WERI-Rb-1 (cell line): ENCODE measurements around the gene CCDC30.

Experiments used
- DNase-seq: peaks from one replicate; pipeline ENCODE4 v3.0.0-alpha.2; 2020
- H3K27ac ChIP-seq: fragments of 250-450 bp; sonication (Bioruptor Pico); 2 replicates; pipeline ENCODE4 v1.5.1; 2020; ENCODE audit warnings: mild to moderate bottlenecking, moderate library complexity
- H3K27me3 ChIP-seq: fragments of 250-450 bp; sonication (Bioruptor Pico); 2 replicates; pipeline ENCODE4 v1.5.1; 2021; ENCODE audit warnings: mild to moderate bottlenecking, low read depth, moderate library complexity; ENCODE audit not compliant: insufficient read depth, severe bottlenecking
- H3K36me3 ChIP-seq: fragments of 250-450 bp; sonication (Bioruptor Pico); 2 replicates; pipeline ENCODE4 v1.5.1; 2020; ENCODE audit warnings: mild to moderate bottlenecking, moderate library complexity
- H3K4me3 ChIP-seq: 2 replicates; pipeline ENCODE4 v1.5.1; 2011; ENCODE audit warnings: low read depth, mild to moderate bottlenecking, control low read depth, low read length
- H3K9me3 ChIP-seq: fragments of 250-450 bp; sonication (Bioruptor Pico); 2 replicates; pipeline ENCODE4 v1.5.1; 2021; ENCODE audit warnings: mild to moderate bottlenecking, moderate library complexity; ENCODE audit not compliant: severe bottlenecking
- CTCF ChIP-seq: IDR thresholded peaks from 2 replicates; pipeline ENCODE4 v1.5.1; 2011; ENCODE audit warnings: low read depth, mild to moderate bottlenecking, control low read depth, inconsistent platforms, low read length

The CCDC30 gene

DNA sequence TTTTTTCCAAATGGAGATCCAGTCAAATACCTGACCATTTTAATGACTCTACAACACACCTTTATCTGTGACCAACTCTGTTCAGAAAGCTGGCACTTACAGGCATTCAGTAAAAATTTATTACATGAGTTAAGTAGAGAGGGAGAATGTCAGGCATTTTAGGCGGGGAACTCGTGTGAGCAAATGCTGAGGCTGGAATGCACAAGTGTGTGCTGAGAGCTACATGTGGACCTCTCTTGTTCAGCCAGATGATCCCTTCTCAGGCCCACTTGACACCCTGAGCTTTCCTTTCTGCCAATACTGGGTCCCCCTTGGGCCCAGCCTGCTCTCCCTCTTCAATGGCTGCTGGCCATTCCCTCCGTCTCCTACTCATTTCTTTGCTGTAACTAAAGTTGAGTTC, 206.8 kb downstream of the CCDC30 start:
- no peak for DNase-seq
- TF ChIP-seq CTCF: no peak
- H3K36me3 ChIP-seq: peaks cover 64% of the 10 kb centered on the region
- no peak overlapping the region for H3K27ac ChIP-seq
- no peaks in the 10 kb centered on the region for H3K27me3 ChIP-seq
- H3K9me3 ChIP-seq: no peaks in the 10 kb centered on the region
- no peak overlapping the region for H3K4me3 ChIP-seq

- no peak for TF ChIP-seq CTCF
- Histone ChIP-seq H3K4me3 (no peak overlapping the region), H3K9me3 (no peaks in the 10 kb centered on the region), H3K36me3 (peaks cover 62% of the 10 kb centered on the region), H3K27ac (no peak overlapping the region), H3K27me3 (no peaks in the 10 kb centered on the region)
- DNase-seq: no peak
Measured at GRCh38 chr1:42670425-42670824, 207.3 kb downstream of the CCDC30 start.

DNA sequence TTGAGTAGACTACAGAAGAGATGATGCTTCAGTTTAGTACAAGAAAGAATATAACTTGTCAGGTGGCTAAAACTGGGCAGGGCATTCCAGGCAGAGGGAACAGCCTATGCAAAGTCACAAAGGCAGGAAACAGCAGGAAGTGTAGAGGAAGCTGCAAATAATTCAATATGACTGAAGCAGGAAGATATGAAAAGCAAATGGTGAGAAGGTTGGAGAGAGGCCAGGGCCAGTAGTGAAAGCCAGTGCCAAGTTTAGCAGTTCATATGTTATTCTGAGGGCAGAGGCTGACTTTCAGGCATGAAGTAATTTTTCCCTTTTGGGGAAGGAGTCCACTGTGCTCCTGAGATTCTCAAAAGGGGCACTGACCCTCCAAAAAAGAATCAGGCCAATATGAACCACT, 211.1 kb downstream of the CCDC30 start:
- no peak for DNase-seq
- peaks cover 36% of the 10 kb centered on the region for H3K36me3 ChIP-seq
- no peaks in the 10 kb centered on the region for H3K27me3 ChIP-seq
- H3K4me3 ChIP-seq: no peak overlapping the region
- H3K27ac ChIP-seq: no peak overlapping the region
- H3K9me3 ChIP-seq: no peaks in the 10 kb centered on the region
- no peak for TF ChIP-seq CTCF

DNA sequence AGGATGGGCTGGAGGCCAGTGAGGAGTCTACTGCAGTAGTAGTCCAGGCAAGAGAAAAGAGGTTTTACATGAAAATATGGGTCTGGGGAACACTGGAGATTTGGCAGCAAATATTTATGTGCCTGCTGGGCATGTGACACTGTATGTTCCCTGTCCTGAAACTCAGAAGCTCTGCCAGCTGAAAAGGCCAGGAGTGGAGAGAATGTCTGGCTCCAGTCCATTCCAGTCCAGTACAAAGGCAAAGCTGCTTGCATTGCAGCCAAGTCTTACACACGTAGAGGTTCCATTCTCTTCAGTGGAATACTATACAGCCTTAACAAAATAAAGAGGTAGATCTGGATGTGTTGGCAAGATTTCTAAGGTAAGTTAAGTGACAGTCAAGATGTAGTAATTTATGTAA, 211.6 kb downstream of the CCDC30 start:
- no peak for TF ChIP-seq CTCF
- Histone ChIP-seq H3K36me3 (peaks cover 32% of the 10 kb centered on the region), H3K27ac (no peak overlapping the region), H3K4me3 (no peak overlapping the region), H3K9me3 (no peaks in the 10 kb centered on the region), H3K27me3 (no peaks in the 10 kb centered on the region)
- no peak for DNase-seq

DNA sequence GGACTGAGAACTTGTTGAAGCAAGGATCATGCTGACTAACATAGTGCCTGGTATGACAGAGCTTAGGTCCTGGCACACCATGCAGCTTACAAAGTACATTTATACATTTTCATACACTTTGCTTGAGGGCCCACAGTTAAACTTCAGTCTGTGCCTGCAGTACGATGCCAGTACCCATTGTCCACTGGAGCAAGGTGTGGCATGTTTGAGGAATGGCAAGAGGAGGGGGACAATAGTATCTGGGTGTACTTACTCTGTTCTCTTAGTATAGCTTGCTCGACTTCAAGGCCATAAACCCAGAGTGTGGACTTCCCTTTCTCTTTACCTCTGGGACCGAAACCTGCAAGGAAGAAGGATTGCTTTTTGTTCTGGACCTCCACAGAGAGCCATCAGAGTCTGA, 212.4 kb downstream of the CCDC30 start:
- H3K36me3 ChIP-seq: peaks cover 24% of the 10 kb centered on the region
- no peak for DNase-seq
- no peak overlapping the region for H3K27ac ChIP-seq
- H3K9me3 ChIP-seq: no peaks in the 10 kb centered on the region
- no peak for TF ChIP-seq CTCF
- H3K27me3 ChIP-seq: no peaks in the 10 kb centered on the region
- H3K4me3 ChIP-seq: no peak overlapping the region

GRCh38 chr1:42676534-42677087, 213.5 kb downstream of the CCDC30 start:
- no peaks in the 10 kb centered on the region for H3K27me3 ChIP-seq
- no peak for TF ChIP-seq CTCF
- DNase-seq: no peak
- no peak overlapping the region for H3K27ac ChIP-seq
- H3K36me3 ChIP-seq: peaks cover 14% of the 10 kb centered on the region
- no peaks in the 10 kb centered on the region for H3K9me3 ChIP-seq
- no peak overlapping the region for H3K4me3 ChIP-seq
